Measurements from ENCODE around the gene CCDC88C.

The CCDC88C gene

GRCh38 chr14:91244501-91244901 lies 173.1 kb downstream of the CCDC88C start, which contains the start of gene GPR68:
TSS of gene GPR68 (minus strand) at chr14:91244704. CDS start at chr14:91235050, 9,654 bp downstream.
- H3K27ac ChIP-seq, result no peak within 1 kb of the TSS
- no peak for TF ChIP-seq ZFX (IDR thresholded peaks at IDR 0.05; ENCODE audit: borderline replicate concordance)
- TF ChIP-seq CTCF (IDR thresholded peaks at IDR 0.05), result no peak

DNA sequence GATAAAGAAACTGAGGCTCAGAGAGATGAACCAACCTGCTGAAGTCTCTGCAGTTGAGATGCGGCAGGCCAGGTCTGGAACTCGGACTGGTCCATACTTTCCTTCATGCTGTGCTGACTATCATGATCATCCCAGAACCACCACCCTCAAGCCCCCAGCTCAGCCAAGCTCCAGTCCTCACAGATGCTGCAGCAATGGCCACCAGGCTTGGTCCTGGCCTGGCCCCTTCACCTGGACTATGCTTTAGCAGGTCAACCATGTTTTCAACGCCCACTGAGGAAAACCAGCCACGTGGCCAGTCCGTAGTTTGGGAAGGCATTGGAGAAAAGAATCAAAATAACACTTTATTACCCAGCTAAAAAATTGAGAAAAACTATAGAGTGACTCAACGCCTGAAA lies 174.5 kb downstream of the CCDC88C start:
- no peak overlapping the region for H3K27ac ChIP-seq

GRCh38 chr14:91242635-91243034 lies 175.0 kb downstream of the CCDC88C start:
- no peak for TF ChIP-seq ZFX (IDR thresholded peaks at IDR 0.05; ENCODE audit: borderline replicate concordance)
- no peak for TF ChIP-seq CTCF (IDR thresholded peaks at IDR 0.05)

More for the DNA sequence above, 174.5 kb downstream of the CCDC88C start:
- no peak for TF ChIP-seq CTCF (IDR thresholded peaks at IDR 0.05)
- TF ChIP-seq ZFX (IDR thresholded peaks at IDR 0.05; ENCODE audit: borderline replicate concordance), result no peak

GRCh38 chr14:91241863-91242262 lies 175.8 kb downstream of the CCDC88C start:
- no peak overlapping the region for H3K27ac ChIP-seq
- TF ChIP-seq CTCF (IDR thresholded peaks at IDR 0.05), result no peak
- no peak for TF ChIP-seq ZFX (IDR thresholded peaks at IDR 0.05; ENCODE audit: borderline replicate concordance)

More at GRCh38 chr14:91242635-91243034, 175.0 kb downstream of the CCDC88C start:
- no peak overlapping the region for H3K27ac ChIP-seq

DNA sequence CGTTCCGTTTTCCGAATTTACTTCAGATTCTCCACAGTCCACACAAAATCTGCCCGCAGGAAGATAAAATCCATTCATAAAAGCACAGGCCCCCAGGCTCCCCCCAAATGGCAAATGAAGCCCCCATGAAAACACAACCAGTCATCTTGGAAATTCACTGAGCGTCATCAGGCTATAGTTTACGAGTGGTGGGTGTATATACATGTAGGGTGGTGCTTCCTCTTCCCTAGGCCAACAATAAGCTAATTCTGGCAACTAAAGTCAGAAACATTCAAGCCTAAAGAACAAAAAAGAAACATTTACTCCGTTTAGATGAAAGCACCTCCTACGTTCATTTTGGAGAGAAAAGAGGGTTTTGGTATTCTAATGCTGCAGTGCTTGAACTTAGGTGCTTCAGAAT lies 179.0 kb downstream of the CCDC88C start:
- TF ChIP-seq CTCF (IDR thresholded peaks at IDR 0.05), result no peak
- TF ChIP-seq ZFX (IDR thresholded peaks at IDR 0.05; ENCODE audit: borderline replicate concordance), result no peak
- no peak overlapping the region for H3K27ac ChIP-seq

- H3K27ac ChIP-seq, result no peak overlapping the region
- TF ChIP-seq ZFX (IDR thresholded peaks at IDR 0.05; ENCODE audit: borderline replicate concordance) (no peak), CTCF (IDR thresholded peaks at IDR 0.05) (no peak)
These were observed 179.5 kb downstream of the CCDC88C start for GRCh38 chr14:91238085-91238484.

DNA sequence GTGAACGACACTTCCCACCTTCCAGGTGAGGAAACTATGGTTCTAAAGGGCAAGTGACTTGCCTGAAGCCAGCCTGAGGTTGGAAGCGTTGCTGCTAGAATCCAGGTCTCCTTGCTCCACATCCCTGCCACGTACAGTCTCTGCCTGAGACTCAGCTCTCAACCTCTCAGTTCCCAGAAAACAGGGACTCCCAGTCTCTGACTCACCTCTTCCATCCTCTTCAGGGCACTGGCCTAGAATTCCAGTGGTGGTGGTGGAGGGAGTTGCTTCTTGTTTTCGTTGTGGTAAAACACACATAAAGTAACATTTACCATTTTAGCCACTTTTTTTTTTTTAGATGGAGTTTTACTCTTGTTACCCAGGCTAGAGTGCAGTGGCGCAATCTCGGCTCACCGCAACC lies 180.4 kb downstream of the CCDC88C start:
- TF ChIP-seq ZFX (IDR thresholded peaks at IDR 0.05; ENCODE audit: borderline replicate concordance), result no peak
- TF ChIP-seq CTCF (IDR thresholded peaks at IDR 0.05), result no peak

More for the DNA sequence above, 180.4 kb downstream of the CCDC88C start:
- no peak overlapping the region for H3K27ac ChIP-seq

Data from 22Rv1 (cell line).